K562 (cell line): ENCODE measurements around the gene OSBPL7. TPM values are rescaled to one million over a fixed set of nuclear protein-coding genes. Genes with fewer than 3 reads are reported as not detected.

ENCODE experiments used
- ATF2 ChIP-seq: sonication (generic); formaldehyde crosslinking; IDR thresholded peaks from 2 replicates; pipeline ENCODE4 v1.8.1; 2022; ENCODE audit warnings: missing genetic modification reagents
- BCOR ChIP-seq: fragments of 450-650 bp; IDR thresholded peaks from 2 replicates; pipeline ENCODE4 v1.6.1; 2016
- DLX4 ChIP-seq: fragments of 250-450 bp; sonication (Bioruptor Pico); IDR thresholded peaks from 2 replicates; pipeline ENCODE4 v1.6.1; 2021; ENCODE audit warnings: mild to moderate bottlenecking
- ELK3 ChIP-seq: fragments of 450-650 bp; formaldehyde crosslinking; IDR thresholded peaks from 2 replicates; pipeline ENCODE4 v1.4.0; 2020; ENCODE audit warnings: mild to moderate bottlenecking
- ERF ChIP-seq: fragments of 450-650 bp; formaldehyde crosslinking; IDR thresholded peaks from 2 replicates; pipeline ENCODE4 v1.4.0; 2020; ENCODE audit warnings: mild to moderate bottlenecking, mixed read lengths
- FOSL1 ChIP-seq: fragments of 200-800 bp; sonication (Bioruptor generic); conservative IDR thresholded peaks from 2 replicates; pipeline ENCODE4 v1.6.1; 2016; ENCODE audit warnings: missing genetic modification characterization, missing compliant biosample characterization
- FOXP1 ChIP-seq: sonication (generic); formaldehyde crosslinking; IDR thresholded peaks from 2 replicates; pipeline ENCODE4 v1.8.0; 2022; ENCODE audit warnings: mild to moderate bottlenecking, missing genetic modification reagents
- HMG20B ChIP-seq: fragments of 250-450 bp; sonication (Bioruptor Pico); IDR thresholded peaks from 2 replicates; pipeline ENCODE4 v1.5.0; 2021; ENCODE audit warnings: mild to moderate bottlenecking
- HNRNPH1 ChIP-seq: fragments of 200-400 bp; formaldehyde crosslinking; optimal IDR thresholded peaks from 2 replicates; pipeline ENCODE3; 2017; ENCODE audit warnings: low read depth, mild to moderate bottlenecking, low read length, moderate library complexity
- HOMEZ ChIP-seq: fragments of 250-450 bp; sonication (Bioruptor Pico); IDR thresholded peaks from 2 replicates; pipeline ENCODE4 v1.4.0; 2020; ENCODE audit warnings: mild to moderate bottlenecking, moderate library complexity
- JUN ChIP-seq, 2 experiments: sonication (generic) in 1 of 2; formaldehyde crosslinking in 1 of 2; IDR thresholded peaks; 2 replicates each; pipeline versions ENCODE4 v1.6.1 to v1.8.0; 2012 to 2022; ENCODE audit warnings: borderline replicate concordance in 2 of 2, mild to moderate bottlenecking in 2 of 2, improper control_type of control experiment in 1 of 2, low read depth in 1 of 2, low read length in 1 of 2, missing genetic modification reagents in 1 of 2
- MBD2 ChIP-seq: sonication (generic); IDR thresholded peaks from 2 replicates; pipeline ENCODE4 v1.6.1; 2016; ENCODE audit warnings: low read depth, borderline replicate concordance
- MED1 ChIP-seq: sonication (generic); formaldehyde crosslinking; IDR thresholded peaks from 2 replicates; pipeline ENCODE4 v1.8.1; 2023; ENCODE audit warnings: missing genetic modification reagents, borderline replicate concordance
- NR0B1 ChIP-seq: fragments of 450-650 bp; IDR thresholded peaks from one replicate; pipeline ENCODE4 v1.6.1; 2018; ENCODE audit warnings: mild to moderate bottlenecking, moderate library complexity; ENCODE audit not compliant: partially characterized antibody
- STAT5B ChIP-seq: fragments of 250-450 bp; sonication (Bioruptor Pico); IDR thresholded peaks from 2 replicates; pipeline ENCODE4 v1.8.0; 2021; ENCODE audit warnings: mild to moderate bottlenecking, inconsistent platforms
- TBL1XR1 ChIP-seq, 2 experiments: IDR thresholded peaks; 2 replicates each; pipeline ENCODE4 v1.6.1; 2012; ENCODE audit warnings: improper control_type of control experiment in 2 of 2, low read length in 2 of 2, mild to moderate bottlenecking in 1 of 2
- TEAD1 ChIP-seq, 2 experiments: fragments of 450-650 bp in 1 of 2; sonication (generic) in 1 of 2; formaldehyde crosslinking; IDR thresholded peaks; 2 replicates each; pipeline versions ENCODE4 v1.4.0 to v1.8.0; 2020 to 2022; ENCODE audit warnings: mild to moderate bottlenecking in 2 of 2, missing genetic modification reagents in 1 of 2
- TFAP4 ChIP-seq: sonication (generic); formaldehyde crosslinking; IDR thresholded peaks from 2 replicates; pipeline ENCODE4 v1.8.0; 2022; ENCODE audit warnings: missing genetic modification reagents, mild to moderate bottlenecking, moderate library complexity, borderline replicate concordance
- TRIM24 ChIP-seq, 2 experiments: fragments of 450-650 bp; IDR thresholded peaks; 2 replicates each; pipeline ENCODE4 v1.6.1; 2016
- ZKSCAN3 ChIP-seq: fragments of 250-450 bp; sonication (Bioruptor Pico); IDR thresholded peaks from 2 replicates; pipeline ENCODE4 v1.4.0; 2020
- ZNF133 ChIP-seq: fragments of 250-450 bp; sonication (Bioruptor Pico); IDR thresholded peaks from 2 replicates; pipeline ENCODE4 v1.4.0; 2020; ENCODE audit warnings: mild to moderate bottlenecking
- ZNF561 ChIP-seq: fragments of 450-650 bp; formaldehyde crosslinking; conservative IDR thresholded peaks from 2 replicates; pipeline ENCODE4 v1.4.0; 2020; ENCODE audit warnings: mild to moderate bottlenecking, moderate library complexity
- polyA plus RNA-seq, 8 experiments: library from polyadenylated mRNA; depleted of rRNA in 4 of 8; stranded (reverse) in 5 of 8; unstranded in 3 of 8; fragments of >200 nt; fragmentation: Nextera tagmentation in 2 of 8; fragmentation: Illumina TruSeq in 1 of 8; extraction: Ambion mirVana in 2 of 8; extraction: Trizol in 1 of 8; gene quantifications; 2 replicates each; pipeline versions ENCODE4 v1.2.1 to v1.2.3, GENCODE V29; 2011 to 2014; ENCODE audit warnings: inconsistent platforms in 1 of 8, missing spikeins in 1 of 8
- total RNA-seq, 7 experiments: library from RNA; depleted of rRNA in 6 of 7; stranded (reverse); fragments of >200 nt in 6 of 7; fragmentation: Illumina TruSeq in 2 of 7; extraction: Trizol in 2 of 7; gene quantifications; 2 replicates each; pipeline versions ENCODE4 v1.2.1 to v1.2.3, GENCODE V29; 2011 to 2021; ENCODE audit warnings: low replicate concordance in 1 of 7

The OSBPL7 gene
- total and polyA plus RNA-seq, 9 of the 15 experiments (the other 6 are each of a cell fraction or from before 2014, with no cell fraction given), result 0.32 to 11.9 (median 5.8) TPM

GRCh38 chr17:47840742-47841487 is 19.3 kb upstream of the OSBPL7 start, which contains the start of gene SCRN2 (continued):
- 0 out of 2 replicates have a peak, but pooled peaks have one; percentile 31 for TF ChIP-seq FOXP1 (CRISPR knock-in tag)
- TF ChIP-seq TFAP4 (CRISPR knock-in tag), result peak; percentile 92
- no peak for TF ChIP-seq TBL1XR1 (IDR thresholded peaks at IDR 0.05; ENCODE audit: low read length in 2 of 2)
- no peak for TF ChIP-seq JUN (IDR thresholded peaks at IDR 0.05; ENCODE audit: borderline replicate concordance, low read depth, low read length)
- no peak for TF ChIP-seq JUN (CRISPR knock-in tag; IDR thresholded peaks at IDR 0.05; ENCODE audit: borderline replicate concordance)
- no peak for TF ChIP-seq TEAD1 (CRISPR knock-in tag; IDR thresholded peaks at IDR 0.05)
- TF ChIP-seq ZKSCAN3 (CRISPR knock-in tag), result no peak
- TF ChIP-seq ATF2 (CRISPR knock-in tag), result no peak
- no peak for TF ChIP-seq HOMEZ (CRISPR knock-in tag)
- no peak for TF ChIP-seq HMG20B (CRISPR knock-in tag)
- no peak for TF ChIP-seq HNRNPH1
- TF ChIP-seq BCOR, result no peak
- no peak for TF ChIP-seq STAT5B
- TF ChIP-seq FOSL1 (tag), result no peak
- no peak for TF ChIP-seq NR0B1
- TF ChIP-seq ZNF133 (CRISPR knock-in tag), result no peak
- no peak for TF ChIP-seq TRIM24 (IDR thresholded peaks at IDR 0.05)
- no peak for TF ChIP-seq MED1 (CRISPR knock-in tag)
- no peak; the same call in 1 of the 2 replicates for TF ChIP-seq MBD2
- no peak for TF ChIP-seq ZNF561 (CRISPR knock-in tag)
- no peak for TF ChIP-seq DLX4 (CRISPR knock-in tag)
- no peak for TF ChIP-seq ELK3 (CRISPR knock-in tag)
- TF ChIP-seq ERF (CRISPR knock-in tag), result no peak
